Measurements from ENCODE around the gene RTN4R. TPM values are rescaled to one million over a fixed set of nuclear protein-coding genes. Genes with fewer than 3 reads are reported as not detected.

The RTN4R gene
- total RNA-seq, 2 donors from 2014 or later, result 12.8 to 17.7 TPM

GRCh38 chr22:20243537-20244249 is 24.4 kb downstream of the RTN4R start:
- DNase-seq, result peak; percentile 90
- Mint-ChIP-seq H3K27me3 (ENCODE audit: insufficient read depth) (no peaks in the 10 kb centered on the region), H3K36me3 (ENCODE audit: low read depth) (peaks cover 3% of the 10 kb centered on the region), H3K27ac (peak overlapping the region; percentile 39), H3K4me3 (peak overlapping the region; percentile 20), H3K4me1 (peaks cover 30% of the 10 kb centered on the region), H3K9me3 (no peaks in the 10 kb centered on the region)
- H3K9me3 ChIP-seq (ENCODE audit: control insufficient read depth, low read length), result no peaks in the 10 kb centered on the region
- H3K27me3 ChIP-seq (ENCODE audit: control insufficient read depth, insufficient read depth, low read length, poor library complexity, severe bottlenecking), result no peaks in the 10 kb centered on the region
- H3K27ac ChIP-seq (ENCODE audit: low read depth, low read length), result peak overlapping the region; percentile 67
- TF ChIP-seq CTCF (conservative IDR thresholded peaks at IDR 0.05), result no peak
- H3K9ac ChIP-seq (ENCODE audit: extremely low read depth, low read length, poor library complexity, severe bottlenecking), result peak overlapping the region; percentile 47
- 46 to 50% methylated on average over 7 to 16 of the region's 16 CpGs for WGBS, 2 experiments (ENCODE audit: insufficient coverage in 1 of 2, insufficient read length in 1 of 2)
- H3K36me3 ChIP-seq (ENCODE audit: control insufficient read depth, insufficient read depth, low read length), result peaks cover 4% of the 10 kb centered on the region
- H3K4me1 ChIP-seq (ENCODE audit: control insufficient read depth, insufficient read depth, low read length), result peaks cover 31% of the 10 kb centered on the region
- peak overlapping the region; percentile 33 for H3K4me3 ChIP-seq (ENCODE audit: low read length)

- Histone ChIP-seq H3K9me3 (ENCODE audit: control insufficient read depth, low read length) (no peaks in the 10 kb centered on the region), H3K36me3 (ENCODE audit: control insufficient read depth, insufficient read depth, low read length) (peaks cover 4% of the 10 kb centered on the region), H3K4me1 (ENCODE audit: control insufficient read depth, insufficient read depth, low read length) (peaks cover 31% of the 10 kb centered on the region), H3K4me3 (ENCODE audit: low read length) (no peak overlapping the region), H3K27me3 (ENCODE audit: control insufficient read depth, insufficient read depth, low read length, poor library complexity, severe bottlenecking) (no peaks in the 10 kb centered on the region), H3K9ac (ENCODE audit: extremely low read depth, low read length, poor library complexity, severe bottlenecking) (no peak overlapping the region), H3K27ac (ENCODE audit: low read depth, low read length) (no peak overlapping the region)
- Mint-ChIP-seq H3K36me3 (ENCODE audit: low read depth) (peaks cover 3% of the 10 kb centered on the region), H3K27me3 (ENCODE audit: insufficient read depth) (no peaks in the 10 kb centered on the region), H3K27ac (peak overlapping the region; percentile 39), H3K4me3 (peak overlapping the region; percentile 20), H3K4me1 (peaks cover 30% of the 10 kb centered on the region), H3K9me3 (no peaks in the 10 kb centered on the region)
- DNase-seq, result no peak
- no peak for TF ChIP-seq CTCF (conservative IDR thresholded peaks at IDR 0.05)
- 93 to 100% methylated on average over 3 to 6 of the region's 6 CpGs for WGBS, 2 experiments (ENCODE audit: insufficient coverage in 1 of 2, insufficient read length in 1 of 2)
Observed at GRCh38 chr22:20243176-20243536, 25.0 kb downstream of the RTN4R start.

- Mint-ChIP-seq H3K9me3 (no peaks in the 10 kb centered on the region), H3K4me3 (no peak overlapping the region), H3K27me3 (ENCODE audit: insufficient read depth) (no peaks in the 10 kb centered on the region), H3K36me3 (ENCODE audit: low read depth) (peaks cover 3% of the 10 kb centered on the region), H3K27ac (peak overlapping the region; percentile 63), H3K4me1 (peaks cover 30% of the 10 kb centered on the region)
- Histone ChIP-seq H3K9me3 (ENCODE audit: control insufficient read depth, low read length) (no peaks in the 10 kb centered on the region), H3K4me1 (ENCODE audit: control insufficient read depth, insufficient read depth, low read length) (peaks cover 31% of the 10 kb centered on the region), H3K4me3 (ENCODE audit: low read length) (no peak overlapping the region), H3K27ac (ENCODE audit: low read depth, low read length) (no peak overlapping the region), H3K9ac (ENCODE audit: extremely low read depth, low read length, poor library complexity, severe bottlenecking) (no peak overlapping the region), H3K27me3 (ENCODE audit: control insufficient read depth, insufficient read depth, low read length, poor library complexity, severe bottlenecking) (no peaks in the 10 kb centered on the region), H3K36me3 (ENCODE audit: control insufficient read depth, insufficient read depth, low read length) (peaks cover 4% of the 10 kb centered on the region)
- TF ChIP-seq CTCF (conservative IDR thresholded peaks at IDR 0.05), result no peak
- no peak for DNase-seq
- WGBS, 2 experiments (ENCODE audit: insufficient coverage in 1 of 2, insufficient read length in 1 of 2), result 95 to 97% methylated on average over 41 to 42 of the region's 42 CpGs
Observed at GRCh38 chr22:20242393-20243175, 25.5 kb downstream of the RTN4R start.
